Measurements from ENCODE around the gene NMRK2.
"Not testable (repeated sequence)": the region's sequence is repeated elsewhere in the genome, so short reads cannot be mapped to it uniquely, and the experiment has no call there.

Gene NMRK2, protein sequence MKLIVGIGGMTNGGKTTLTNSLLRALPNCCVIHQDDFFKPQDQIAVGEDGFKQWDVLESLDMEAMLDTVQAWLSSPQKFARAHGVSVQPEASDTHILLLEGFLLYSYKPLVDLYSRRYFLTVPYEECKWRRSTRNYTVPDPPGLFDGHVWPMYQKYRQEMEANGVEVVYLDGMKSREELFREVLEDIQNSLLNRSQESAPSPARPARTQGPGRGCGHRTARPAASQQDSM

DNA sequence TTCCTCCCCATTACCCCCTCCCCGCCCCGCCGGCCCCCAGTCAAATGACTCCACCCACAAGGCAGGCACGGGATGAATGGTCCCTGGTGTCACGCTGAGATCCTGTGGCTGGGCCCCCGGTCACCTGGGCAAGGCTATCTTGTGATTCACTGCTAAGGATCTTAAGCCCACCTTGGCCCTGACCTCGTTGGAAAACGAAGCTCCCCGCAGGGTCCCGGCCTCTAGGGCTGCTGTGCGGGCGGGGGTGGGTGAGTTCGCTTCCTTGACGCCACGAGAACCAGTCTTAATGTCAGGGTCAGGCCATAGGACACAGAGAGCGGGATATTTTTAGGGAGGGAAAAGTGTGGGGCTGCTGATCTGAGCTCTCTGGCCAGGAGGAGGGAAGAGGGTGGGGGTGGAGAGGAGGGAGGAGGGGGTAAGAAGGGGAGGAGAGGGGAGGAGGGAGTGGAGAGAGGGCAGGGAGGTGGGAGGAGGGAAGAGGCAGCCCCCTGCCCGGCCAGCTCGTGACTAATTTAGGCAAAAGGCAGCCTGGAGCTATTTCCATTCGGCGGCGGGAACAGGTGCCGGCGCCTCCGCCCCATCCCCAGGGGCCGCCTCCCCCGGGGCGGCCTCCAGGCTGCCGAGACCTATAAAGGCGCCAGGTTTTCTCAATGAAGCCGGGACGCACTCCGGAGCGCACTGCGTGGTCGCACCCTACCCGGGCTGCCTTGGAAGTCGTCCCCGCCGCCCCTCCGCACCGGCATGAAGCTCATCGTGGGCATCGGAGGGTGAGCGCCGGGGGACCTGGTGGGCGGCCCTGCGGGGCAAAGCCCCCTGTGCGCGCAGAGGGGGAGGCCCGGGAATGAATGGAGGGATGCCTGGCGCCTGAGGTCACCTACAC is at the start of gene NMRK2:
Gene NMRK2, plus strand, starts transcription at position 139 of the 880 bp plus-strand sequence. Its CDS starts 603 bp downstream, at position 742.
- DNase-seq: no peak
- intact Hi-C loops (cut with DNase I): no loop called here

DNA sequence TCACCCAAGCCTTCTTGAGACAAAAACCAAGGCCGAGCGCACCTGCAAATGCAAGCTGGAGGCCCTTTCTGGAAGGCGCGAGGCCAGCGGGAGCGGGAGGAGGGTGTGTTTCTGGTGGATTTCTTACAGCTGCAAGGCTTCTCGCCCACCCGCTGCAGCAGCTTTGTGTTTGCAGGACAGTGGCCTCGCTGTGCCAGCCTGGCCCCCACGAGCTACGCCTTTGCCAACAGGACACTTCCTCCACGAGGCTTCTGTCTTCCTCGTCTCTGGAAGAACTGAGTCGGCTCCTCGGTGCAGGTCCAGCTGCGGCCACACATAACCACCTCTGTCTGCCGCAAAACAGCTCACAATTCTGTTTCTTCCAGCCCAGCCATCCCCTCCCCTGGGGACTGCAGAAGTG is 42.3 kb upstream of the NMRK2 start:
- DNase-seq: peak in 28 of 42 donors; percentile 12 to 48 (median 30)
- intact Hi-C loops (cut with DNase I): no loop called here

DNA sequence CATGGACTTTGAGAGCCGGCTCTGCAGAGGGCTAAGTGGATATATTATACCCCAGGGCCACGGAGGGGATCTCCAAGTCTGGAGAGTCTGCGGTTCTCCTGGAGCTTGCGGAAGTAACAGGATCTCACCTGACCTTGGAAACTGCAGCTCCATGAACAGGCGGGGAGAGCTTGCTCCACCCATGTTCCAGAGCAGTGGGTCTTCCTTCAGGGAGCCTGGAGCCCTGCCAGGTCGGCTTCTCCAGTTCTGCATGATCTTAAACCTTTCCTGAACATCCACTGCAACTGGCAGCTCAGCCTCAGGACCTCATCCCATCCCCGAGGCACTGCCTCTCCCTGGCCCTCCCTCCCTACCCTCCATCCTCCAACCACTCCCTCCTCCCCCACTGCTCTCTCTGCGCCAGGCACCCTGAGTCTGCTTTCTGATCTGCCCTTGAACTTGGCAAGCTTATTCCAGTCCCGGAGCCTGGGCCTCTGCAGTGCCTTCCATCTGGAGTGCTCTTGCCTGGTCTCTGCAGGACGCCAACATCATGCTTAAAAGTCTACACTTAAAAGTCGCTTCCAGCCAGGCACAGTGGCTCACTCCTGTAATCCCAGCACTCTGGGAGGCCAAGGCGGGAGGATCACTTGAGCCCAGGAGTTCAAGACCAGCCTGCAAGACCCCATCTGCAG is 39.2 kb upstream of the NMRK2 start:
- intact Hi-C loops (cut with DNase I): no loop called here
- DNase-seq: no peak

DNA sequence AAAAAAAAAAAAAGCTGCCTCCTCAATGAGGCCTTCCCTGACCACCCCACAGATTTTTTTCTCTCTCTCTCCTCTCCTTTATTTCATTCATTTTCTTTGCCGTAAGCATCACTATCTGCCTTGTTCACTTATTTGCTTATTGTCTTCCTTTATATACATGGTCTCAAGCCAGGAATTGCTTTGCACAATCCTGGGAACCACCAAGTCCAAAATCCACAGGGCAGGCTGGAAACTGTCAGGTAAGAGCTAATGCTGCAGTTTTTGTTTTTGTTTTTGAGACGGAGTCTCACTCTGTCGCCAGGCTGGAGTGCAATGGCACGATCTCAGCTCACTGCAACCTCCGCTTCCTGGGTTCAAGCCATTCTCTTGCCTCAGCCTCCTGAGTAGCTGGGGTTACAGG is 37.9 kb upstream of the NMRK2 start:
- intact Hi-C loops (cut with DNase I); DNase-seq: not testable (repeated sequence)

DNA sequence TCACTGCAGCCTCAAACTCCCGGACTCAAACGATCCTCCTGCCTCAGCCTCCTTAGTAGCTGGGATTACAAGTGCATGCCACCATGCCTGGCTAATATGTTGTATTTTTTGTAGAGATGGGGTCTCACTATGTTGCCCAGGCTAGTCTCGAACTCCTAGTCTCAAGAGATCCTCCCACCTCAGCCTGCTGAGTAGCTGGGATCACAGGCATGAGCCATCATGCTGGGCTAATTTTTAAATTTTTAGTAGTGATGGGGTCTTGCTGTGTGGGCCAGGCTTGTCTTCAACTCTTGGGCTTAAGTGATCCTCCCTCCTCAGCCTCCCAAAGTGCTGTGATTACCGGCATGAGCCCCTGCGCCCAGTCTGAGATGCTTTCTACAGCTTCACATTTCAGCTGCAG is 37.1 kb upstream of the NMRK2 start:
- no peak for DNase-seq
- intact Hi-C loops (cut with DNase I): no loop called here

DNA sequence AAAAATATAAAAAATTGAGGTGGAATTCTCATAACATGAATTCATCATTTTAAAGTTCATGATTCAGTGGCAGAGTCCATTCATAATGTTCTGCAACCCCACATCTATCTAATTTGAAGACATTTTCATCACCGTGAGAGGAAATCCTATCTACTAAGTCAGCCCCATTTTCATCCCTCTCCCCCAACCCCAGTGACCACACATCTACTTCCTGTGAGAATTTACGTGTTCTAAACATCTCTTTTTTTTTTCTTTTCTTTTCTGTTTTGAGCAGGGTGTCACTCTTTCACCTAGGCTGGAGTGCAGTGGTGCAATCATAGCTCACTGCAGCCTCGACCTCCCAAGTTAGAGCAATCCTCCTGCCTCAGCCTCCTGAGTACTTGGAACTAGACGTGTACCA is 34.9 kb upstream of the NMRK2 start:
- intact Hi-C loops (cut with DNase I): no loop called here

DNA sequence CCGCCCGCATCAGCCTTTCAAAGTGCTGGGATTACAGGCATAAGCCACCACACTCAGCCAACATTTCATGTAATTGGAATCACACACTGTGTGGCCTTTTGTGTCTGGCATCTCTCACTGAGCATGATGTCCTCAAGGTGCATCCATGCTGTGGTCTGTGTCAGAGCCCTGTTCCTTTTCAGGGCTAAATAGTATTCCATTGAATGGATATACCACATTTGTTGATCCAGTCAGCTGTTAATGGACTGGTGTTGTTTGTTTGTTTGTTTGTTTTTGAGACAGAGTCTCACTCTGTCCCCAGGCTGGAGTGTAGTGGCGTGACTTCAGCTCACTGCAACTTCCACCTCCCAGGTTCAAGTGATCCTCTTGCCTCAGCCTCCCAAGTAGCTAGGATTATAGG is 34.4 kb upstream of the NMRK2 start:
- intact Hi-C loops (cut with DNase I): no loop called here
- DNase-seq: no peak

More for the DNA sequence above, 34.9 kb upstream of the NMRK2 start:
- DNase-seq: no peak

DNA sequence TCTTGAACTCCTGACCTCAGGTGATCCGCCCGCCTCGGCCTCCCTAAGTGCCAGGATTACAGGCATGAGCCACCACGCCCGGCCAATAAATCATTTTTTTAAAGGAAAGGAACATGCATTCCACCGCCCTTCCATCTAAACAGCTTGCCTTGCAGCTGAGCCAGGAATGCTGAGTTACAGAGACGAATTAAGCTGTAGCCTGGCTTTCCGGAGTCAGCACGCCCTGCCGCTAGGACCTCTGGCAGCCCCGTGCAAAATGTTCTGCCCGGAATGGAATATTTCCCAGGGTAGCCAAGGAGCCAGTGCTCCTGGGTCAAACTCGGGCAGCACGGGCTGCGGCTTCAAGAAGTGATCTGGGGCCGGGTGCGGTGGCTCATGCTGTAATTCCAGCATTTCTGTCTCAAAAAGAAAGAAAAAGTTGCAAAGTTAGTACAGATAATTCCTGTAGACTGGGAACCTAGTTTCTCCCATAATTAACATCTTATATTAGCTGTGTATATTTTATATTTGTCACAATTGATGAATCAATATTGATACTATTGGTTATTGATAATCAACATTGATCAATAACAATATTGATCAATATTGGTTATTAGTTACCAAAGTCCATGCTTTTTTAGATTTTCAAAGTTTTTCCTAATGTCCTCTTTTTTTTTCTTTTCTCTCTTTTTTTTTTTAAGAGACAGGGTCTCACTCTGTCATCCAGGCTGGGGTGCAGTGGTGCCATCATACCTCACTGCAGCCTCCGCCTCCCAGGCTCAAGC is 33.2 kb upstream of the NMRK2 start:
- no peak for DNase-seq
- intact Hi-C loops (cut with DNase I): no loop called here

DNA sequence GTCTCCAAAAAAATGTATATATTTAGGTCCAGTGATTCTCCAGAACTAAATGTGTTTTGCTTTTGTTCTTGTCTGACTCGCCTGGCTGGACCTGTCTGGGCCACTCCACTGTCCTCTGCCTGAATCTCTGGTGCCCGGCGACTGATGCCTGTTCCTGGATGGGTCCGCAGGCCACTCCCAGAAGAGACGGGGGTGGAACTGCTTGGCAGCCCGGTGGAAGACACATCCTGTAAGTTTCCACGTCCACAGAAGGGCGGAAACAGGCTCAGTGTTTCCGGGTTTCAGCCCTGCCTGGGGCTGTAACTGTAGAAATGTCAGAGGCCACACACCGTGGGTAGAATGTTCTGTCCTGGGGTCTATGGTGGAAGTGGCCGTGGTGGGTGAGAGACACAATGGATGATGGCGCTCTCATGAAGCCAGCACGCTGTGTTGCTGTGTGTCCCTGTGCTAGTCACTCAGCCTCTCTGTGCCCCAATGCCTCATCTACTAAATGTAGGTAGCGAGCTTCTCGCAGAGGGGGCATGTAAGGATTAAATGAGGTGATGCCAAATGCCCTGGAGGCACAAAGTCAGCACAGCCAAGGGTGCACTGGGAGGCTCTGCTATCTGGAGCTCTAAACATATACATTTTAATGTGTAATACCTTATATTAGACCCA is 30.4 kb upstream of the NMRK2 start:
- intact Hi-C loops (cut with DNase I): no loop called here

DNA sequence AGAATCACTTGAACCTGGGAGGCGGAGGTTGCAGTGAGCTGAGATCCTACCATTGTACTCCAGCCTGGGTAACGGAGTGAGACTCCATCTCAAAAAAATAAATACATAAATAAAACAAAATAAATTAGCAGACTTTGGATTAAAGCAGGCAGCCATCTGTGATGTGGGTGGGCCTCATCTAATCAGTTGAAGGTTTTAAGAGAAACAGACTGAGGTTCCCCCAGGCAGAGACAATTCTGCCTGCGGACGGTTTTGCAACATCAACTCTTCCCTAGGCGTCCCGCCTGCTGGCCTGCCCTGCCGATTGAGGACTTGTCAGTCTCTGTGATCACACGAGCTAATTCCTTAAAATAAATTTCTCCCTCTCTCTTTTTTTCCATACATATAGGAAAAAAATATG is 28.6 kb upstream of the NMRK2 start:
- DNase-seq: no peak
- intact Hi-C loops (cut with DNase I): no loop called here

More for the DNA sequence above, 30.4 kb upstream of the NMRK2 start:
- no peak for DNase-seq

DNA sequence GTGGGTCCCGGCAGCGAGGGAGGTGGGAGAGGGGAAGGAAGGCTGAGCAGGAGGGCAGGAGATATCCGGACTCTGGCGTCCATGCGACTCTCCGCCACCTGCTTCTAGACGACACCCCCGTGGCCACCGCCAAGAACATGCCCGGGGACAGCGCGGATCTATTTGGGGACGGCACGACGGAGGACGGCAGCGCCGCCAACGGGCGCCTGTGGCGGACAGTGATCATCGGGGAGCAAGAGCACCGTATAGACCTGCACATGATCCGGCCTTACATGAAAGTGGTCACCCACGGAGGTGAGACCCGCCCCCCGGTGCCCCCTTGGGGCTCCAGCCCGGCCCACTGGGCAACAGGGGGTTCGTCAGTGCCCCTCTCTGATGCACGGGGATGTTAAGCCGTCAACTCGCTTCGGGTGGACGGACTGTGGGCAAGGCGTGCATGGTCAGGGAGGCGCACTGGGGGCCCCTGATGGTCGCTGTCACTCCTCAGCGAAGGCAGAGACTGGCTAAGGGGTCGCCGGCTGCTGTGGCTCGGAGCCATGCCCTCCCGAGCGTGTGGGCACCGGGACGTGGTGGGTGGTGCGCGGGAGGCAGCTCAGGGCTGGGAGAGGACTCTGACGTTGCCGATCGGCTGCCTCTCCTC is 25.1 kb upstream of the NMRK2 start:
- intact Hi-C loops (cut with DNase I): no loop called here
- DNase-seq: no peak

DNA sequence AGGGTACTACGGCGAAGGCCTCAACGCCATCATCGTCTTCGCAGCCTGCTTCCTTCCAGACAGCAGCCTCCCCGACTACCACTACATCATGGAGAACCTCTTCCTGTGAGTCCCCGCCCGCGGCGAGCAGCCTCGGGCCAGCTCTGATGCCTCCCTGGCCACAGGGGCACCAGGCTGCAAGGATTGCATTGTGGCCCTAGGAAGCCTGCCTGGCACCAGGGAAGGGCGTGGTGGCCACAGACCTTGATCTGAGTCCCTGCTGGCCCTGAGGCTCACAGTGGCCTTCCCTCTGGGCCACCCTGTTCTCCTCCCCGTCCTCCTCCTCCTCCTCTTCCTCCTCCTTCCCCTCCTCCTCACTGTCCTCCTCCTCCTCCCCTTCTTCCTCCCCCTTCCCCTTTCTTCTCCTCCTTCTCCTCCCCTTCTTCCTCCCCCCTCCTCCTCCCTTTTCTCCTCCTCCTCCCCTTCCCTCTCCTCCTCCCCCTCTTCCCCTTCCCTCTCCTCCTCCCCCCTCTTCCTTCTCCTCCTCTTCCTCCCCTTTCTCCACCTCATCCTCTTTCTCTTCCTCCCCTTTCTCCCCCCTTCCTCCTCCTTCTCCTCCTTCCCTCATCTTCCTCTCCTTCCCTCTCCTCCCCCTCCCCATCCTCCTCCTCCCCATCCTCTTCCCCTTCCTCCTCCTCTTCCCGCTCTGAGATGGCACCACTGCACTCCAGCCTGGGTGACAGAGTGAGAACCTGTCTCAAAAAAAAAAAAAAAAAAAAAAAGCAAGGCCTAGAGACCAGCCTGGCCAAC is 24.4 kb upstream of the NMRK2 start:
- no peak for DNase-seq
- intact Hi-C loops (cut with DNase I): no loop called here

DNA sequence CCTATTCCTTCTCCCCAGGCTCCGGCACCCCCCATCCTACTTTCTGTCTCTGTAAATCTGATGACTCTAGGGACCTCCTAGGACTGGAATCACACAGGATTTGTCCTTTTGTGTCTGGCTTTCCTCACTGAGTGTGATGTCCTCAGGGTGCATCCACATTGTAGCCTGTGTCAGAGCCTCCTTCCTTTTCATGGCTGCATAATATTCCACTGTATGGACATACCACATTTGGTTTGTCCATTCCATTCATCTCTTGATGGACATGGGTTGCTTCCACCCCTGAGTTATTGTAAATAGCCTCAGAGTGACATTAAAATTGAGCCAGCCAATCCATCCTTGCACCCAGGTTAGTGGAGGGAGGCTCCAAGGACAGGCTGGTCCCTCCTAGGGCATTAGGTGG is 22.8 kb upstream of the NMRK2 start:
- intact Hi-C loops (cut with DNase I): no loop called here
- DNase-seq: no peak

DNA sequence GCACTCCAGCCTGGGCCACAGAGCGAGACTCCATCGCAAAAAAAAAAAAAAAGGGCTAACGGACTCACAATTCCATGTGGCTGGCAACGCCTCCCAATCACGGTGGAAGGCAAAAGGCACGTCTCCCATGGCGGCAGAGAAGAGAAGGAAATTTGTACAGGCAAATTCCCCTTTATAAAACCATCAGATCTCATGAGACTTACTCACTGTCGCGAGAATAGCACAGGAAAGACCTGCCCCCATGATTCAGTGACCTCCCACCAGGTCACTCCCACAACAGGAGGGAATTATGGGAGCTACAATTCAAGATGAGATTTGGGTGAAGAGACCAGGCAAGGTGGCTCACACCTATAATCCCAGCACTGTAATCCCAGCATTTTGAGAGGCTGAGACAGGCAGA is 18.7 kb upstream of the NMRK2 start:
- intact Hi-C loops (cut with DNase I): no loop called here
- no peak for DNase-seq

DNA sequence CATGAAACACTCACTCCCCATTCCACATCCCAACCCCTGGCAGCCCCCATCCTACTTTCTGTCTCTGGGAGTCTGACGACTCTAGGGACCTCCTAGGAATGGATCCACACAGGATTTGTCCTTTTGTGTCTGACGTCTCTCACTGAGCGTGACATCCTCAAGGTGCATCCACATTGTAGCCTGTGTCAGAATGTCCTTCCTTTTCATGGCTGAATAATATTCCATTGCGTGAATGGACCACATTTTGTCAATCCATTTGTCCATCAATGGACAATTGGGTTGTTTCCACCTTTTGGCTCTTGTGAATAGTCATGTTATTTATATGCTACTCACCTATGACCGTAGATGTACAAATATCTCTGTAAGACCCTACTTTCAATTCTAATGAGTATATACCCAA is 16.8 kb upstream of the NMRK2 start:
- intact Hi-C loops (cut with DNase I): no loop called here
- no peak for DNase-seq

DNA sequence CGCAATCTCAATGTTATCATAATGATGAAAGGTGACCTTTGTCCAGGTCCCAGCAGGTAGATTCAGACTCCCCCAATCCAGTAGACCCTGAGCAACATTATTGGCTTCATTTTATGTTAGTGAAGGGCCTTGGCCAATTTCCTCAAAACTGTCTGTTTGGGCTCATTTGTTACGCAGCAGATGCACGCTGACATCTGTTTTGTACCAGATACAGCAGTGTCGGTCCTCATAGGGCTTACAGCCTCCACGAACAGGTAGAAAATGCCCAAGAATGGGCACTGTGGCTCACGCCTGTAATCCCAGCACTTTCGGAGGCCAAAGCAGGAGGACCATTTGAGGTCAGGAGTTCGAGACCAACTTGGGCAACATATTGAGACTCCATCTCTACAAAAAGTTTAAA is 13.1 kb upstream of the NMRK2 start:
- DNase-seq: no peak
- intact Hi-C loops (cut with DNase I): no loop called here

DNA sequence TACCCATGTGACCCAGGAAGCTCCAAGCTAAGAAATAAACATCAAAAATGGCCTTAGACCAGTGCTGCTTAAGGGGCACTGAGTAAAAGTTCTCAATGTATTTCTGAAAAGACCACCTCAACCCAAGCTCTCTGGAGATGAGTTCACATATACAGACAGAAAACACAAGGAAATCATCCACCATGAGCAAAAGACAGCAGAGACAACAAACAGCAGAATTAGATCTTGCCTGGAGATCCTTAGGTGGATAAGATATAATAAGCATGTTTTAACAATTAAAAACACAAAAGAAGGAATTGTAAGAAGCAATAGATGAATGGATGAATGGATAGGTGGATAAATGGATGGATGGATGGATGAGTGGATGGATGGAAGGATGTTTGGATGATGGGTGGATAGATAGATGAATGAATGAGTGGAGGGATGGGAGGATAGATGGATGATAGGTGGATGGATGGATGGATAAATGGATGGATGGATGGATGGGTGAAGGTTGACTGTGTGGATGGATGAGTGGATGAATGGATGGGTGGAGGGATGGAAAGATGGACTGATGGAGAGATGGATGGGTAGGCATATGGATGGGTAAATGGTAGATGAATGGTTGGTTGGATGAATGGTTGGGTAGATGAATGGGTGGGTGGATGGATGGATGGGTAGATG is 9.6 kb upstream of the NMRK2 start:
- intact Hi-C loops (cut with DNase I): no loop called here

More for the DNA sequence above, 9.6 kb upstream of the NMRK2 start:
- no peak for DNase-seq

Measured in head of caudate nucleus (tissue), 42 donors.